ENCODE data around the gene CXCR6.

DNA sequence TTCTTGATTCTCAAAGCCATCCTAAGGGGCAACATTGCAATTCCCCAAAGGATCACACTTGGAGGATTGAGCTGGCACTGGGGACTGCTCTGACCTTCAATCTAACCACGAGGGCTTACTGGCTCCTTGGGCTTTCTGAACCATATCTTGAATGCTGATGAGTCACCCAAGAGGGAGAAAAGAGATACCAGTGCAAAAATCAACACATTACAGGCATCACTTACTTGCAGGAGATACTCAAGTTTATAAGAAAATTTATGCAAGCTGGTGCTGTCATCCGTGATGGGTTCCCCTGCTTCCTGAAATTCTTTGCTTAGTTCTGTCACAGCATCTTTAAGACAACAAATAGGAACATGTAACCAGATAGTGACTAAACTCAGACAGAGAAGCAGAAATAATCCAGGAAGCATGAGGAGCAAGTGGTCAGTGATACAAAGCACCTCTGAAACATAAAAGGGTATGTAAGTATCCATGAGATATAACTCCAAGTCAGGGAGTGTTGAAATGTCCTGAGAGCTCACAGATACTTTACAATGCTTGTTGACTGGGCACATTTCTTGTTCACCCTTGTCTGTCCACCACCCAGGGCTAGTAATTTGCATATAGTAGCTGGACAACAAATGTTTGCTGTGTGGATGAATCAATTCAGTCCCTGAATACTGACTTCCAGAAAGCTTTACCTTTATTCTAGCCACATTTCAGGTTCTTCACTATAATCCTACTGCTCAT, 38.2 kb downstream of the CXCR6 start:
- TF ChIP-seq, protein P1, sequence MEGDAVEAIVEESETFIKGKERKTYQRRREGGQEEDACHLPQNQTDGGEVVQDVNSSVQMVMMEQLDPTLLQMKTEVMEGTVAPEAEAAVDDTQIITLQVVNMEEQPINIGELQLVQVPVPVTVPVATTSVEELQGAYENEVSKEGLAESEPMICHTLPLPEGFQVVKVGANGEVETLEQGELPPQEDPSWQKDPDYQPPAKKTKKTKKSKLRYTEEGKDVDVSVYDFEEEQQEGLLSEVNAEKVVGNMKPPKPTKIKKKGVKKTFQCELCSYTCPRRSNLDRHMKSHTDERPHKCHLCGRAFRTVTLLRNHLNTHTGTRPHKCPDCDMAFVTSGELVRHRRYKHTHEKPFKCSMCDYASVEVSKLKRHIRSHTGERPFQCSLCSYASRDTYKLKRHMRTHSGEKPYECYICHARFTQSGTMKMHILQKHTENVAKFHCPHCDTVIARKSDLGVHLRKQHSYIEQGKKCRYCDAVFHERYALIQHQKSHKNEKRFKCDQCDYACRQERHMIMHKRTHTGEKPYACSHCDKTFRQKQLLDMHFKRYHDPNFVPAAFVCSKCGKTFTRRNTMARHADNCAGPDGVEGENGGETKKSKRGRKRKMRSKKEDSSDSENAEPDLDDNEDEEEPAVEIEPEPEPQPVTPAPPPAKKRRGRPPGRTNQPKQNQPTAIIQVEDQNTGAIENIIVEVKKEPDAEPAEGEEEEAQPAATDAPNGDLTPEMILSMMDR (IDR thresholded peaks at IDR 0.05), result no peak
- TF ChIP-seq EZH2phosphoT487 (IDR thresholded peaks at IDR 0.05) (no peak), EZH2 (IDR thresholded peaks at IDR 0.05) (no peak)
